MG63 (cell line): ENCODE data around the gene PIP5K1A. TPM values are rescaled to one million over a fixed set of nuclear protein-coding genes. Genes with fewer than 3 reads are reported as not detected.

Experiments used
- DNase-seq: peaks from one replicate; pipeline ENCODE4 v3.0.0-alpha.2; 2020
- H3K27me3 ChIP-seq: fragments of 250-450 bp; sonication (Bioruptor Pico); 2 replicates; pipeline ENCODE4 v1.5.1; 2020; ENCODE audit warnings: mild to moderate bottlenecking, moderate library complexity
- H3K36me3 ChIP-seq: fragments of 250-450 bp; sonication (Bioruptor Pico); 2 replicates; pipeline ENCODE4 v1.5.1; 2020; ENCODE audit warnings: mild to moderate bottlenecking, moderate library complexity
- H3K4me3 ChIP-seq: fragments of 250-450 bp; sonication (Bioruptor Pico); 2 replicates; pipeline ENCODE4 v1.5.1; 2020; ENCODE audit warnings: mild to moderate bottlenecking, moderate library complexity
- H3K9me3 ChIP-seq: fragments of 250-450 bp; sonication (Bioruptor Pico); 2 replicates; pipeline ENCODE4 v1.5.1; 2020; ENCODE audit warnings: mild to moderate bottlenecking, moderate library complexity
- total RNA-seq: library from RNA; depleted of rRNA; stranded (reverse); fragments of >200 nt; shearing (Covaris generic); gene quantifications from 2 replicates; pipeline ENCODE4 v1.2.3, GENCODE V29; 2014; ENCODE audit warnings: low replicate concordance; rRNA removed

The PIP5K1A gene
- total RNA-seq, 1 experiment from 2014 or later: 28.3 TPM

GRCh38 chr1:151292207-151293030 is 94.1 kb downstream of the PIP5K1A start:
- no peak overlapping the region for H3K4me3 ChIP-seq
- DNase-seq: no peak
- H3K36me3 ChIP-seq: peaks cover 88% of the 10 kb centered on the region

GRCh38 chr1:151293093-151293492 is 94.7 kb downstream of the PIP5K1A start:
- no peak for DNase-seq
- Histone ChIP-seq H3K27me3 (no peaks in the 10 kb centered on the region), H3K9me3 (no peaks in the 10 kb centered on the region), H3K4me3 (no peak overlapping the region), H3K36me3 (peaks cover 88% of the 10 kb centered on the region)

More at GRCh38 chr1:151292207-151293030, 94.1 kb downstream of the PIP5K1A start:
- H3K9me3 ChIP-seq: no peaks in the 10 kb centered on the region
- no peaks in the 10 kb centered on the region for H3K27me3 ChIP-seq

- no peak for DNase-seq
- Histone ChIP-seq H3K9me3 (no peaks in the 10 kb centered on the region), H3K36me3 (peaks cover 88% of the 10 kb centered on the region), H3K4me3 (no peak overlapping the region), H3K27me3 (no peaks in the 10 kb centered on the region)
These were observed 96.5 kb downstream of the PIP5K1A start for GRCh38 chr1:151294742-151295462.

Other genes starting within 250 kb of the PIP5K1A start
- gene CERS2, start 223.7 kb upstream of the PIP5K1A start, total RNA-seq: 86.1 and 89.6 TPM in 2 replicates
- 0.46 TPM in 1 of 2 replicates, not detected in the other for gene ANXA9, start 216.3 kb upstream of the PIP5K1A start, total RNA-seq
- gene MINDY1, start 191.7 kb upstream of the PIP5K1A start, total RNA-seq: 8.7 and 8.9 TPM in 2 replicates
- 7.5 and 8.1 TPM in 2 replicates for gene PRUNE1, start 190.1 kb upstream of the PIP5K1A start, total RNA-seq
- 0.20 and 5.5 TPM in 2 replicates for gene BNIPL, start 162.0 kb upstream of the PIP5K1A start, total RNA-seq
- gene C1orf56, start 150.8 kb upstream of the PIP5K1A start, total RNA-seq: 1.1 TPM in 1 of 2 replicates, not detected in the other
- 39.9 and 44.1 TPM in 2 replicates for gene CDC42SE1, start 138.9 kb upstream of the PIP5K1A start, total RNA-seq
- 6.8 and 11.5 TPM in 2 replicates for gene MLLT11, start 138.2 kb upstream of the PIP5K1A start, total RNA-seq
- gene GABPB2, start 127.8 kb upstream of the PIP5K1A start, total RNA-seq: 2.2 and 13.6 TPM in 2 replicates
- gene SEMA6C, start 51.9 kb upstream of the PIP5K1A start, total RNA-seq: 1.4 TPM in 1 of 2 replicates, not detected in the other
- gene TNFAIP8L2, start 41.9 kb upstream of the PIP5K1A start, total RNA-seq: not detected in 2 replicates
- gene LYSMD1, start 32.6 kb upstream of the PIP5K1A start, total RNA-seq: 2.0 and 11.4 TPM in 2 replicates
- 43.1 and 69.6 TPM in 2 replicates for gene SCNM1, start 32.4 kb upstream of the PIP5K1A start, total RNA-seq
- gene TMOD4, start 22.6 kb upstream of the PIP5K1A start, total RNA-seq: not detected in 2 replicates
- gene VPS72, start 8.4 kb upstream of the PIP5K1A start, total RNA-seq: 87.3 and 105 TPM in 2 replicates
- gene PSMD4, start 56.2 kb downstream of the PIP5K1A start, total RNA-seq: 225 and 311 TPM in 2 replicates
- 14.9 and 22.9 TPM in 2 replicates for gene ZNF687, start 83.7 kb downstream of the PIP5K1A start, total RNA-seq
- gene PI4KB, start 128.9 kb downstream of the PIP5K1A start, total RNA-seq: 42.2 and 44.2 TPM in 2 replicates
- 39.5 and 61.6 TPM in 2 replicates for gene RFX5, start 148.7 kb downstream of the PIP5K1A start, total RNA-seq
- 6.0 and 10.2 TPM in 2 replicates for gene SELENBP1, start 174.2 kb downstream of the PIP5K1A start, total RNA-seq
- gene PSMB4, start 201.0 kb downstream of the PIP5K1A start, total RNA-seq: 609 and 703 TPM in 2 replicates